Measurements from ENCODE around the gene ERVH48-1.

DNA sequence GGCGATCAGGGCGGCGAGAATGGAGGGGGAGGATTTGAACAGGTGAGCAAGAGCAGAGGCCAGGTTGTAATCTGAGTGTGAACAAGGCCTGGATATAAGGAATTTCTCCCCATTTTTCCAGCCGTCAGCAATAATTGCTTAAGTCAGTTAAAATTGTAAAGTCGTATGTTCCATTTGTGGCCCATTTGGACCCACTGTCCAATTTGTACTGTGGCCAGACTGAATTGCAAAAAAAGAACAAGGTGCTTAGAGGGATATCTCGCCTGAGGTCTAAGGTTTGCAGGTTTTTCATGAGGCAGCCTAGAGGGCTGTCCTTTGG is 1.0 kb downstream of the ERVH48-1 start:
- no peak for TF ChIP-seq CTCF (conservative IDR thresholded peaks at IDR 0.05; ENCODE audit: low read depth, low read length)
- TF ChIP-seq EZH2 (IDR thresholded peaks at IDR 0.05; ENCODE audit: low read length, unreplicated experiment): no peak
- TF ChIP-seq EZH2phosphoT487 (IDR thresholded peaks at IDR 0.05; ENCODE audit: borderline replicate concordance, low read length): no peak
